Esophagus squamous epithelium (tissue), 5 donors: Measurements from ENCODE around the gene SCAF1. TPM values are rescaled to one million over a fixed set of nuclear protein-coding genes. Genes with fewer than 3 reads are reported as not detected.

Experiments
- DNase-seq: peaks from one replicate; lab custom pipeline; 2025; lab: John Stamatoyannopoulos, UW
- H3K27ac ChIP-seq, 4 donors: fragments of 200-600 bp; sonication (generic); one replicate each; pipeline ENCODE4 v1.5.1; 2016 to 2019; ENCODE audit warnings: mild to moderate bottlenecking in 1 of 4
- H3K27me3 ChIP-seq, 4 donors: fragments of 200-600 bp; sonication (generic); 1 replicate in 3 of 4; 2 replicates in 1 of 4; pipeline versions ENCODE4 v1.5.1 to v1.6.0; 2017 to 2021; ENCODE audit warnings: antibody characterized with exemption in 1 of 4
- H3K36me3 ChIP-seq, 3 donors: fragments of 200-600 bp; sonication (generic); one replicate each; pipeline ENCODE4 v1.5.1; 2016 to 2019
- H3K4me1 ChIP-seq, 3 donors: fragments of 200-600 bp; sonication (generic); one replicate each; pipeline ENCODE4 v1.5.1; 2017 to 2019
- H3K4me3 ChIP-seq, 4 donors: fragments of 200-600 bp; sonication (generic); 1 replicate in 3 of 4; 2 replicates in 1 of 4; pipeline ENCODE4 v1.5.1; 2016 to 2019; ENCODE audit warnings: mild to moderate bottlenecking in 2 of 4, moderate library complexity in 1 of 4
- H3K9me3 ChIP-seq, 3 donors: fragments of 200-600 bp; sonication (generic); one replicate each; pipeline ENCODE4 v1.5.1; 2016 to 2019
- CTCF ChIP-seq, 6 experiments: fragments of 450-650 bp in 4 of 6; fragments of 200-600 bp in 2 of 6; sonication (generic) in 2 of 6; IDR thresholded peaks; one replicate each; pipeline ENCODE4 v1.5.1; 2016 to 2019; ENCODE audit warnings: antibody characterized with exemption in 6 of 6, mild to moderate bottlenecking in 4 of 6, moderate library complexity in 4 of 6
- POLR2A ChIP-seq, 4 donors: fragments of 450-650 bp; IDR thresholded peaks; one replicate each; pipeline ENCODE4 v1.6.1; 2017; ENCODE audit warnings: antibody characterized with exemption in 4 of 4, mild to moderate bottlenecking in 4 of 4, moderate library complexity in 3 of 4
- WGBS, 2 donors: methylation state at CpG; one replicate each; pipeline ENCODE4 v1.1.5; 2018; 5-methylcytosine and 5-hydroxymethylcytosine counted together
- intact Hi-C: fragments of 100-400 bp; cut with DNase I; formaldehyde crosslinking; loops from one replicate; pipeline ENCODE4 v1.15.0; 2022
- total RNA-seq, 4 donors: library from RNA; depleted of rRNA; stranded (reverse); fragments of >200 nt; gene quantifications; one replicate each; pipeline ENCODE4 v1.1.0, GENCODE V29; 2016
- donor health status: DM: yes; HTN: yes; CAD: no.

The SCAF1 gene
- total RNA-seq, 4 donors from 2014 or later: 11.0 to 24.8 (median 15.2) TPM

- intact Hi-C loops: loop anchor here (10.0 kb wide), 1 partner anchor 105 kb away; no protein-coding TSS in a partner anchor
- TF ChIP-seq POLR2A (IDR thresholded peaks at IDR 0.05) (no peak), CTCF (IDR thresholded peaks at IDR 0.05) (no peak)
- peak overlapping the region in 2 of 4 donors; percentile 32 to 49 for H3K4me3 ChIP-seq
- peaks cover 29 to 57% (median 37%) of the 10 kb centered on the region in 3 donors for H3K4me1 ChIP-seq
- 61 to 69% methylated on average over 7 of the region's 10 CpGs for WGBS, 2 donors
- H3K27me3 ChIP-seq: no peaks in the 10 kb centered on the region
- no peak for DNase-seq
- no peaks in the 10 kb centered on the region for H3K9me3 ChIP-seq
- peaks cover 21 to 42% (median 30%) of the 10 kb centered on the region in 3 donors for H3K36me3 ChIP-seq
- peak overlapping the region in 3 of 4 donors; percentile 69 to 97 (median 97) for H3K27ac ChIP-seq
Measured at GRCh38 chr19:49679771-49680413, 37.9 kb downstream of the SCAF1 start.

GRCh38 chr19:49680421-49681351, 38.7 kb downstream of the SCAF1 start:
- H3K9me3 ChIP-seq: no peaks in the 10 kb centered on the region
- intact Hi-C loops: no loop called here
- peak overlapping the region in 3 of 4 donors; percentile 21 to 49 (median 32) for H3K4me3 ChIP-seq
- peaks cover 29 to 54% (median 36%) of the 10 kb centered on the region in 3 donors for H3K4me1 ChIP-seq
- no peaks in the 10 kb centered on the region for H3K27me3 ChIP-seq
- peaks cover 22 to 50% (median 38%) of the 10 kb centered on the region in 3 donors for H3K36me3 ChIP-seq
- 31 to 51% methylated on average over 20 to 27 of the region's 40 CpGs for WGBS, 2 donors
- DNase-seq: no peak
- H3K27ac ChIP-seq: peak overlapping the region; percentile 44 to 97 (median 83)
- TF ChIP-seq CTCF (IDR thresholded peaks at IDR 0.05): peak; percentile 97 to 100 (median 99)
- TF ChIP-seq POLR2A (IDR thresholded peaks at IDR 0.05): no peak

GRCh38 chr19:49681830-49682229, 39.8 kb downstream of the SCAF1 start:
- Histone ChIP-seq H3K4me1 (peaks cover 25 to 60% (median 30%) of the 10 kb centered on the region in 3 donors), H3K9me3 (no peaks in the 10 kb centered on the region), H3K36me3 (peaks cover 28 to 61% (median 39%) of the 10 kb centered on the region in 3 donors), H3K4me3 (no peak overlapping the region), H3K27ac (no peak overlapping the region), H3K27me3 (no peaks in the 10 kb centered on the region)
- WGBS, 2 donors: 84 to 98% methylated on average over 8 to 10 of the region's 19 CpGs
- TF ChIP-seq POLR2A (IDR thresholded peaks at IDR 0.05) (no peak), CTCF (IDR thresholded peaks at IDR 0.05) (no peak)
- intact Hi-C loops: no loop called here
- DNase-seq: no peak

- Histone ChIP-seq H3K27me3 (no peaks in the 10 kb centered on the region), H3K9me3 (no peaks in the 10 kb centered on the region), H3K4me1 (peaks cover 25 to 62% (median 30%) of the 10 kb centered on the region in 3 donors), H3K4me3 (no peak overlapping the region), H3K36me3 (peaks cover 28 to 66% (median 39%) of the 10 kb centered on the region in 3 donors), H3K27ac (no peak overlapping the region)
- 88 to 90% methylated on average over 8 of the region's 8 CpGs for WGBS, 2 donors
- intact Hi-C loops: no loop called here
- no peak for TF ChIP-seq CTCF (IDR thresholded peaks at IDR 0.05)
- TF ChIP-seq POLR2A (IDR thresholded peaks at IDR 0.05): no peak
- no peak for DNase-seq
Measured at GRCh38 chr19:49682274-49682673, 40.3 kb downstream of the SCAF1 start.
